ENCODE results near the gene CEBPZOS. TPM values are rescaled to one million over a fixed set of nuclear protein-coding genes. Genes with fewer than 3 reads are reported as not detected.
"Not testable (repeated sequence)": the region's sequence is repeated elsewhere in the genome, so short reads cannot be mapped to it uniquely, and the experiment has no call there.

The CEBPZOS gene
- total RNA-seq, 1 donor from 2014 or later = not detected

- Mint-ChIP-seq H3K4me3 (no peak overlapping the region), H3K9me3 (peaks cover 34% of the 10 kb centered on the region), H3K36me3 (peaks cover 77% of the 10 kb centered on the region), H3K27ac (no peak overlapping the region), H3K27me3 (ENCODE audit: low read depth) (no peaks in the 10 kb centered on the region), H3K4me1 (no peaks in the 10 kb centered on the region)
- no peak for DNase-seq (ENCODE audit: low spot score in 2 of 2, unreplicated experiment in 2 of 2)
- TF ChIP-seq CTCF (IDR thresholded peaks at IDR 0.05; ENCODE audit: unreplicated experiment) = no peak
Observed at GRCh38 chr2:37205689-37206341, 9.5 kb downstream of the CEBPZOS start.

- not testable (repeated sequence) for H3K27me3 Mint-ChIP-seq (ENCODE audit: low read depth); DNase-seq (ENCODE audit: low spot score in 2 of 2, unreplicated experiment in 2 of 2); H3K4me3 Mint-ChIP-seq; H3K27ac Mint-ChIP-seq; H3K4me1 Mint-ChIP-seq
- peaks cover 34% of the 10 kb centered on the region for H3K9me3 Mint-ChIP-seq
- peaks cover 77% of the 10 kb centered on the region for H3K36me3 Mint-ChIP-seq
Observed at GRCh38 chr2:37206760-37207159, 10.5 kb downstream of the CEBPZOS start.

GRCh38 chr2:37211212-37211611 lies 14.9 kb downstream of the CEBPZOS start:
- H3K9me3 Mint-ChIP-seq = peaks cover 27% of the 10 kb centered on the region
- peak overlapping the region; percentile 54 for H3K27ac Mint-ChIP-seq
- no peak for DNase-seq (ENCODE audit: low spot score in 2 of 2, unreplicated experiment in 2 of 2)
- TF ChIP-seq CTCF (IDR thresholded peaks at IDR 0.05; ENCODE audit: unreplicated experiment) = no peak
- no peak overlapping the region for H3K4me3 Mint-ChIP-seq
- H3K27me3 Mint-ChIP-seq (ENCODE audit: low read depth) = no peaks in the 10 kb centered on the region
- H3K4me1 Mint-ChIP-seq = peaks cover 6% of the 10 kb centered on the region
- peaks cover 60% of the 10 kb centered on the region for H3K36me3 Mint-ChIP-seq

GRCh38 chr2:37211939-37212338 lies 15.6 kb downstream of the CEBPZOS start:
- no peak for DNase-seq (ENCODE audit: low spot score in 2 of 2, unreplicated experiment in 2 of 2)

GRCh38 chr2:37215250-37215649 lies 19.0 kb downstream of the CEBPZOS start:
- no peak overlapping the region for H3K4me3 Mint-ChIP-seq
- H3K27me3 Mint-ChIP-seq (ENCODE audit: low read depth) = no peaks in the 10 kb centered on the region
- H3K36me3 Mint-ChIP-seq = peaks cover 33% of the 10 kb centered on the region
- DNase-seq (ENCODE audit: low spot score in 2 of 2, unreplicated experiment in 2 of 2) = no peak
- no peaks in the 10 kb centered on the region for H3K9me3 Mint-ChIP-seq
- peak overlapping the region; percentile 28 for H3K27ac Mint-ChIP-seq
- H3K4me1 Mint-ChIP-seq = peaks cover 13% of the 10 kb centered on the region
- no peak for TF ChIP-seq CTCF (IDR thresholded peaks at IDR 0.05; ENCODE audit: unreplicated experiment)

More at GRCh38 chr2:37211939-37212338, 15.6 kb downstream of the CEBPZOS start:
- Mint-ChIP-seq H3K9me3 (peaks cover 27% of the 10 kb centered on the region), H3K36me3 (peaks cover 60% of the 10 kb centered on the region), H3K4me1 (peaks cover 6% of the 10 kb centered on the region), H3K4me3 (no peak overlapping the region), H3K27ac (peak overlapping the region; percentile 54), H3K27me3 (ENCODE audit: low read depth) (no peaks in the 10 kb centered on the region)
- TF ChIP-seq CTCF (IDR thresholded peaks at IDR 0.05; ENCODE audit: unreplicated experiment) = no peak

GRCh38 chr2:37219046-37219445 lies 22.8 kb downstream of the CEBPZOS start:
- Mint-ChIP-seq H3K4me3 (no peak overlapping the region), H3K36me3 (peaks cover 29% of the 10 kb centered on the region), H3K27me3 (ENCODE audit: low read depth) (no peaks in the 10 kb centered on the region), H3K4me1 (peaks cover 7% of the 10 kb centered on the region), H3K9me3 (no peaks in the 10 kb centered on the region), H3K27ac (peak overlapping the region; percentile 79)
- TF ChIP-seq CTCF (IDR thresholded peaks at IDR 0.05; ENCODE audit: unreplicated experiment) = no peak
- DNase-seq (ENCODE audit: low spot score in 2 of 2, unreplicated experiment in 2 of 2) = no peak
